GM18870 (cell line): ENCODE data around the gene DENND4A.
A peak's percentile ranks its signal among the peaks of the same experiment; 100 is the strongest.
"Not testable (repeated sequence)": the region's sequence is repeated elsewhere in the genome, so short reads cannot be mapped to it uniquely, and the experiment has no call there.

Source experiments
- ATAC-seq: cut with Tn5 transposase; IDR thresholded peaks from one replicate; pipeline ENCODE4 v1.9.1; 2021; ENCODE audit warnings: moderate library complexity; ENCODE audit not compliant: unreplicated experiment

The DENND4A gene

GRCh38 chr15:65641768-65642475, 150.2 kb downstream of the DENND4A start:
- no peak for ATAC-seq

GRCh38 chr15:65639509-65639908, 152.6 kb downstream of the DENND4A start:
- no peak for ATAC-seq

DNA sequence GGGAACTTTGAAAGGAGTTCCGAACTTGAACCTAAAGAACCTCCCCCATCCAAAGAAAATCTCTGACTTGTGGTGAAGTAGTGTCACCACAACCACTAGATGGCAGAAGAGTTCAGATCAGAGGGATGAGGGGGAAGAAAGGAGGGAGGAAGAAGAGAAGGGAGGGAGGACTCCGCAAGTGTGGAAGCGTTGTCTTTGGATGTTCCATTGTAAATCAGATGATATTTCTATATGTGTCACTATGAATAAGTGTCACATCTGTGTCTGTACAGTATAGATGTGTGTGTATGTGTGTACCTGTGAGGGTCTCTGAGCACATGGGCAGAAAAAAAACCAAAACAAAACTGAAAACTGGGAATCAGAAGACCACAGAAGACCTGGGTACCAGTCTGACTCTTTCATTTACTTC, 153.4 kb downstream of the DENND4A start:
- no peak for ATAC-seq

- ATAC-seq: no peak
Measured at GRCh38 chr15:65638109-65638508, 154.0 kb downstream of the DENND4A start.

DNA sequence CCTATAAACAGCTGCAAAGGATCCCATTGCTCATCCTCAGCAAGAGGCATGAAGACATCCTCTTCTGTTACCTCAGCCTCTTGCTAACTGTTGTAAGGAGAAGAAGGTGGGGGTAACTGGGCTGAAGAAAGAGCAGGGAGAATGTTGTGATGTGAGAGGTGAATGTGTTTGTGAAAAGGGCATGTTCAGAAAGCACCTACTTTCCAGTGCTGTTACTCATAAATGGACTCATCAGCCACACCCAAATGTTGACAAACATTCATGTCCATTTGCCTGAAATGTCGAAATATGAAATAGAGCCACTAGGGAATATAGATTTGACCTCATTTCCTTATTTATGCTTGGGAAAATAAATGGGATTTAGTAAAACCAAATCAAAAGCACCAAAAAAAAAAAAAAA, 157.7 kb downstream of the DENND4A start:
- ATAC-seq: no peak

- ATAC-seq: no peak
Measured at GRCh38 chr15:65633752-65634151, 158.3 kb downstream of the DENND4A start.

DNA sequence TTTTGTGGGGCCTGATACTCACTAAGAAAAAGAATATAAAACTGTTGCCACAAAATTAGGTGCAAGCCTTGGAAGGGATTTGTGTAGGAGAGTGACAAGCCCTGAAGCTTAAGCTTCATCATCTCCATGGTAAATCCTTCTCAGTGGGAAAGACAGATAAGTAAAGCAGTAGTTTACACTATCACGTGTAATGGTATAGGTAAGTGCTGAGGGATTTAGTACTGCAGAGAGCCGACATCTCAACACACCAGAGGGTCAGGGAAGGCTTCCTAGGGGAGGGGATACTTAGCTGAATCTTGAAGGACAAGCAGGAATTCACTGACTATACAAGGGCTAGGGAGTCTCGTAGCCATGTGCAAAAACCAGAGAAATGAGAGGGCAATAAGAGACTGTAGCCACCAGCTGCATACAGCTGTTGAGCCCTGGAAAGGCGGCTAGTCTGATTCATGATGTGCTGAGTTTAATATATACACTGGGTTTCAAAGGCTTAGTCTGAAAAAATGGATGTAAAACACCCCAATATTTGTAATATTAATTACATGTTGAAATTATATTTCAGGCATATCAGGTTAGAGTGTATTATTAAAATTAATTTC, 159.2 kb downstream of the DENND4A start:
- no peak for ATAC-seq

- ATAC-seq: no peak
Measured at GRCh38 chr15:65631503-65631902, 160.6 kb downstream of the DENND4A start.

GRCh38 chr15:65630760-65631159, 161.3 kb downstream of the DENND4A start:
- peak; percentile 86 for ATAC-seq

GRCh38 chr15:65629548-65629947, 162.5 kb downstream of the DENND4A start:
- no peak for ATAC-seq

- ATAC-seq: no peak
Measured at GRCh38 chr15:65626856-65627255, 165.2 kb downstream of the DENND4A start.

GRCh38 chr15:65623103-65623502, 169.0 kb downstream of the DENND4A start:
- ATAC-seq: no peak

- no peak for ATAC-seq
Measured at GRCh38 chr15:65621638-65622037, 170.5 kb downstream of the DENND4A start, which contains the start of gene SLC24A1. SLC24A1 (plus strand) TSS chr15:65621938; CDS start chr15:65624081, 2,143 bp downstream.

DNA sequence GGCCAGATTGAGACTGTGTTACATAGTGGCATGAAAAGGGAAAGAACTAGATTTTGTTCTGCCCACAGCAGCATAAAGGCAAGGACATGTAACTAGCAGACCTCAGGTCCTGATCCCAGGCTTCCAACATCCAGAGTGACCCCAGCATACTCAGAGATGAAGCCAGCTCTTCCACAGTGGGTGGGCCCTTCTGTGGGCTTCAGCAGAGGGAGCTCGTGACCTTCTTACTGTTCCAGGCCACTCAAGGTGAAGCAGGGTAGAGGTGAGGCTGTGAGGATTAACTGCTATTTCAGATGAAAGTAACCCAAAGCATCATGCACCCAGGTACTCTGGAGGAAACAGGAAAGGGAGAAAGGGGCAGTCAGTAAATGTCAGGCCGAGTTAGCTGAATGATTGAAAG, 171.3 kb downstream of the DENND4A start:
- no peak for ATAC-seq

GRCh38 chr15:65619626-65620290, 172.3 kb downstream of the DENND4A start:
- ATAC-seq: no peak

DNA sequence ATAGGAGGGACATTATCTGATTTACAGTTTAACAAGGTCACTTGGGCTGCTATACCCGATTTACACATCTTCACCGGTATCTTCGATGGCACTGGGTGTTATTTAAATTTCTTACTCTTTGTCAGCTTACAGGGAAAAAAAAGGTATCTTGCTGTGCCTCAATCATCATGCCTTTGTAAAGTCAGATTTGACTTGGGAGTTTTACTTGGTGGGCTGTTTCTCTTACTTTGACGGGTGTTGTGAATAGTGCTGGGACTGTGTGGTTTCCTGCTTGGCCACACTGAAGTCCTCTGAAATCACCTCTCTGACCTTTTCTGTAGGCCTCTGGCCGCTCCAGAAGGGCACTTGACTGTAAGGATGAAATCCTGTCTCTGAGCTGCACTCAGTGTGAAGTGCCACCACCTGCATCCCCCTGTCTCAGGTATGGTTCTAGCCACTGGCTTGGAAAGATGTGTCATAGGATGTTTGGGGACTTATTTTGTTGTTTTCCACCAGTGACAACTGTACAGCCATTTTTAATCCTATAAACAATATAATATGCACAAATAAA, 173.5 kb downstream of the DENND4A start:
- ATAC-seq: no peak

DNA sequence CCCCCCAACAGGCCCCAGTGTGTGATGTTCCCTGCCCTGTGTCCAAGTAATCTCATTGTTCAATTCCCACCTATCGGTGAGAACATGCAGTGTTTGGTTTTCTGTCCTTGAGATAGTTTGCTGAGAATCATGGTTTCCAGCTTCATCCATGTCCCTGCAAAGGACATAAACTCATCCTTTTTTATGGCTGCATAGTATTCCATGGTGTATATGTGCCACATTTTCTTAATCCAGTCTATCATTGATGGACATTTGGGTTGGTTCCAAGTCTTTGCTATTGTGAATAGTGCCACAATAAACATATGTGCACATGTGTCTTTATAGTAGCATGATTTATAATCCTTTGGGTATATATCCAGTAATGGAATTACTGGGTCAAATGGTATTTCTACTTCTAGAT, 176.2 kb downstream of the DENND4A start:
- ATAC-seq: not testable (repeated sequence)

DNA sequence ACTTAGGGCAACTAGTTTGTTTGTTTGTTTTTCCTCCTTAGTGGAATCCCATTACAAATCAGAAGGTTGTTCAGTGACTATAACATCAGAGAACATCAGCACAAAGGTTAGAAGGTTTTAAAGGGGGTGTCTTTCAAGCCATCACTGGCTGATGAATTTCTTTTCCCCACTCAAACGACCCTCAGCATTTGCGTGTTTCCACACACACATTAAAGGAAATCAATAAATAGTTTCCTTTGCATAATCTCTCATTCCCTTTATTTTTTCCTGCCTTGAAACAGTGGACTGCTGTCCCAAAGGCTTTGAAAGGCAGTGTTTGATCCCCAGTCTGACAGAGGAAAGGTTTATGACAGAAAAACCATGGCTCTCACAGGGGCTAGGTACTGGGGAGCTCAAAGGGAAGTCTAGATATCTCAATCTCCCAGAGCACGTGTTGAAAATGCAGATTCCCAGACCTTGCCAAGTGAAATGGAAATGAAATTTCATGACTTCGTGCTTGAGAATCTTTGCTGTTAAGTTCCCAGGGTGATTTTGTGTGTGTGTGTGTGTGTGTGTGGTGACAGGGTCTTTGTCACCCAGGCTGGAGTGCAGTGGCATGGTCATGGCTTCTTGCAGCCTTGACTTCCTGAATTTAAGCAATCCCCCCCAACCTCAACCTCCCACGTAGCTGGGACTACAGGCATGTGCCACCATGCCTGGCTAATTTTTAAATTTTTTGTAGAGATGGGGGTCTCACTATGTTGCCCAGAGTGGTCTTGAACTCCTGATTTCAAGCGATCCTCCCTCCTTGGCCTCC, 178.9 kb downstream of the DENND4A start:
- no peak for ATAC-seq

DNA sequence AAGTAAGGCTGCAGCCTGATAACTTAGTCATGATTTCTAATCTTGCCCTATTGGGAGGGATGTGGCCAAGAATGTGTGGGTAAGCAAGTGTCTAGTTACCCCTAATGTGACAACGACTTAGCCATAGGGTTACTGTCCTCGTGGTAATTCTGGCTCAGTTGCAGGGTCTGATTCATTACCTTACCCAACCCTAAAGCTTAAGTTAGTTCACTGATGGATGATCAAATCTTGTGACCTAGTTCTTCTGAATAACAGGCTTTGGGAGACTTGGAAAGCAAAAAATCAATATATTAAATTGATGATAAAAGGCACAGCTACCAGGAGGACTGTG, 179.5 kb downstream of the DENND4A start:
- no peak for ATAC-seq

GRCh38 chr15:65611888-65612615, 180.0 kb downstream of the DENND4A start:
- no peak for ATAC-seq
